ENCODE measurements around the gene PTPRD.

The PTPRD gene

DNA sequence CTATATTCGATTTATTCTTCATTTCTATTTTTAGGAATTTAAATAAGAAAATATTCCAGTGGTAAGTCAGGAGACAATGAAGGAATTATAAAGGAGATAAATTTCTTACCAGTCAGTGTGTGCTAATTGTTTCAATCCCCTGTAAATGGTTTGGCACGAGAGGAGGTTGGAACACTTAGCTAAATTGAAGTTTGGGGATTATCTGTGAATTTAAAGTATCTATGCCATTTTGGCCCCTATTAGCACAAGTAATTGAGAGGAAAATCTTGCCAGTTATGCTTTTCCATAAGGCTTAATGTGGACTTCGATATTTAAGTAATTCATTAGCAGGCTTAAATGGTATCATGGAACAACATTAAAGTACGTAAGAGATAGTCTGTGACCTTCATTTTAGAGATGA lies 860.8 kb downstream of the PTPRD start:
- Mint-ChIP-seq H3K4me3 (no peak overlapping the region), H3K4me1 (no peaks in the 10 kb centered on the region)

DNA sequence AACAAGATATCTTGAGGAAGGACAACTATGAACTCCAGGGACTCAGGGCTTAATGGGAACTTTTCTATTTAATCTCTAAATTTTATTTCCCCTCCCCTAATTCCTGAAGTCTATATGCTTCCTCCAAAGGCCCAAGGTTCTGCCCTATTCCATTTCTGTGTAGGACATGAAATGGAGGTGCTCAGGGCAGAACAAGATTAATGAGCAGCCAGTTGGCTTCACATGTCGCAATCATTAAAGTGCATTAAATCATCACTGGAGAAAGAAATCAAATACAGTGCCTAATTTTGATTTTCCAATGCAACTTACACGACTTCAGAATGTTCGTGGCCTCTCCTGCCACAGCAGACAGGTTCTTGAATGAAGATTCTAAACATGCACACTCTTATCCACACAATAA lies 862.1 kb downstream of the PTPRD start:
- Mint-ChIP-seq H3K4me3 (no peak overlapping the region), H3K27me3 (no peaks in the 10 kb centered on the region), H3K9me3 (no peaks in the 10 kb centered on the region), H3K4me1 (no peaks in the 10 kb centered on the region), H3K36me3 (no peaks in the 10 kb centered on the region), H3K27ac (no peak overlapping the region)
- no peak for ATAC-seq

More for the DNA sequence above, 860.8 kb downstream of the PTPRD start:
- Mint-ChIP-seq H3K27ac (no peak overlapping the region), H3K27me3 (no peaks in the 10 kb centered on the region), H3K9me3 (no peaks in the 10 kb centered on the region), H3K36me3 (no peaks in the 10 kb centered on the region)
- no peak for ATAC-seq

DNA sequence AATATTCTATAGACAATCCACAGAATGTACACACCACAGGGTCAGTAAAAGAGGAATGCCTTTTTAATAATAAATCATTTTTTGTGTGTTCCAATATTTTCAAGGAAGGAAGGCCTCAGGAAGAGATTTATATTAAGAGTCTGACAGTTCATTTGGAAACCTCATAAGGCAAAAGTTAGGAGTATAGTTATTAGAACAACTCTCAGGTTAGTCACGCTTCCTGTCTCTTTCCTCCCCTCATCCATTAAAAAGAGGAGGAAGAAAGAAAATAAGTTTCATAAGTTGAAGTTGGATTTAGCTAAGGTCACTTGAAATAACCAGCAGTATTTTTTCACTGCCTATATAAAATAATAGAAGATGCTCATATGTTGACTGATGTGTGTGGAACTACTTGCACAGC lies 863.2 kb downstream of the PTPRD start:
- H3K4me3 Mint-ChIP-seq: no peak overlapping the region
- H3K27me3 Mint-ChIP-seq: no peaks in the 10 kb centered on the region
- H3K9me3 Mint-ChIP-seq: no peaks in the 10 kb centered on the region
- H3K27ac Mint-ChIP-seq: no peak overlapping the region
- no peaks in the 10 kb centered on the region for H3K4me1 Mint-ChIP-seq
- no peaks in the 10 kb centered on the region for H3K36me3 Mint-ChIP-seq
- ATAC-seq: no peak

DNA sequence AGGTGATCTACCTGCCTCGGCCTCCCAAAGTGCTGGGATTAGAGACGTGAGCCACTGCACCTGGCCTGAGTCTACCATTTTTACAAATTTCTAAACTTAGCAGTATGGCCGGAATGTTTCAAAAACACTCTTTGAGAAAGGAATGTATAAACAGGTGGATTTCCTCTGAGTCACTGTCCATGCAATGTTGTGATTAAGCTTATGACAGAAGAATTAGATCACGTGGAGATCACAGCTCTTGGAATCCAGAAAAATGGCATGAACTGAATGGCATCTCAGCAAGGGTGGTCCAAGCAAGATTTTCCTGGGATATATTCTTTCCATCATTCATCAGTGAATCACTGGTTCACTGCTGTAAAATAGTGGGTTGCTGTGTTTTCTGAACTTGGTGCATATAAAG lies 865.0 kb downstream of the PTPRD start:
- no peaks in the 10 kb centered on the region for H3K36me3 Mint-ChIP-seq
- no peak overlapping the region for H3K27ac Mint-ChIP-seq
- no peak overlapping the region for H3K4me3 Mint-ChIP-seq
- no peaks in the 10 kb centered on the region for H3K9me3 Mint-ChIP-seq
- H3K27me3 Mint-ChIP-seq: no peaks in the 10 kb centered on the region
- H3K4me1 Mint-ChIP-seq: no peaks in the 10 kb centered on the region
- ATAC-seq: no peak

DNA sequence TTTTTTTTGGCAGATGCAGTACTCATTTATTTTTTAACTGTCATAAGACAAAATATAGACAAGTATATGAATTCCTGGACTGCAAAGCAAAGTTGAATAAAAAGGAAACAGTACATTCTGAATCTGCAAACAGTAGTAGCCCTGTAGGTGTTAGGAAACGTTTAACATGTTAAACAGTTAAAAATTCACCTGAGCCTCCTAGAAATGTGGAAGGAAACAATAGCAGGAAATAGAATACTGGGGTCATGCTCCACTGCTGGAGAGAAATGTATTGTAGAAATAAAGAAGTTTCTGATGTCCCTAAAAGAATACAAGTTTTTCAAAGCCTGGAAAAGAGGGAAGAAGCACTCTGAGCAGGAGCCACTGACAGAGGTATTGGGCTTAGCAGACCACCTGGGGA lies 866.0 kb downstream of the PTPRD start:
- no peaks in the 10 kb centered on the region for H3K4me1 Mint-ChIP-seq
- no peaks in the 10 kb centered on the region for H3K27me3 Mint-ChIP-seq
- H3K4me3 Mint-ChIP-seq: no peak overlapping the region
- H3K36me3 Mint-ChIP-seq: no peaks in the 10 kb centered on the region
- ATAC-seq: no peak
- H3K27ac Mint-ChIP-seq: no peak overlapping the region
- no peaks in the 10 kb centered on the region for H3K9me3 Mint-ChIP-seq

DNA sequence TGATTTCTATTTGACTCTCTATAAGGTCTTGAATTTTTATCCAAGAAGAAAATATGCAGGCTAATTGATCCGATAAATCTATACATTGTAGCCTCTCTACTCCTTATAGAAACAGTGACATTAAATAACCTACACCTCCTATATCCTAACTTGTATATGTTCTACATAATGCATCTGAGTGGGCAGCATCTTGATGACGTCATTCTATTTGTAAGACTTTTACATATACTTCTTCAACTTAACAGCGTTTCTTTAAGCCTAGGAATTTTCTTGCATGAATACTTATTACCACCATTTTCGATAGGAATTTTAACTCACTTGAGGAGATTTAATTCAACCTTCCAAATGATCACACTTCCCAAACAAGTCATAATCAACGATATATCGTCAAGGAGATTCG lies 869.0 kb downstream of the PTPRD start:
- Mint-ChIP-seq H3K27me3 (no peaks in the 10 kb centered on the region), H3K4me1 (no peaks in the 10 kb centered on the region), H3K36me3 (no peaks in the 10 kb centered on the region), H3K27ac (no peak overlapping the region), H3K9me3 (peaks cover 4% of the 10 kb centered on the region), H3K4me3 (no peak overlapping the region)
- no peak for ATAC-seq

DNA sequence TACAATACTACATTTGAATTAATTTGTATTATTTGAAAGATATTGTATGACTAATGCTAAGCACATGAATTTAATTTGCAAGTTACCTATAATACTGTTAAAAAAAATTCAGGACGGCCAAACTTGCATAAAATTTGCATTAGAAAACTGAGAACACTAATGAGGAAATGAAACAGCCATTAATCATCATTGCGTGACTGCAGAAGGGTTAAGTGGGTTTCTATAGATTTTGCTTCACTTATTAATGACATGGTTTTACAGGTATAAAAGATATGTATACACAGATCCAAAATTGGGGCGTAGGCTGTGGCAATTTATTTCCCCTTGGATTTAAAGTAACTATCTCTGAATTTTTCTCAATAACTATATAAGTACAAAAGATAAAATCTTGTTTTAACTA lies 882.6 kb downstream of the PTPRD start:
- ATAC-seq: no peak
- no peaks in the 10 kb centered on the region for H3K4me1 Mint-ChIP-seq
- H3K36me3 Mint-ChIP-seq: no peaks in the 10 kb centered on the region
- H3K27ac Mint-ChIP-seq: no peak overlapping the region
- no peaks in the 10 kb centered on the region for H3K27me3 Mint-ChIP-seq
- H3K4me3 Mint-ChIP-seq: no peak overlapping the region
- H3K9me3 Mint-ChIP-seq: no peaks in the 10 kb centered on the region

DNA sequence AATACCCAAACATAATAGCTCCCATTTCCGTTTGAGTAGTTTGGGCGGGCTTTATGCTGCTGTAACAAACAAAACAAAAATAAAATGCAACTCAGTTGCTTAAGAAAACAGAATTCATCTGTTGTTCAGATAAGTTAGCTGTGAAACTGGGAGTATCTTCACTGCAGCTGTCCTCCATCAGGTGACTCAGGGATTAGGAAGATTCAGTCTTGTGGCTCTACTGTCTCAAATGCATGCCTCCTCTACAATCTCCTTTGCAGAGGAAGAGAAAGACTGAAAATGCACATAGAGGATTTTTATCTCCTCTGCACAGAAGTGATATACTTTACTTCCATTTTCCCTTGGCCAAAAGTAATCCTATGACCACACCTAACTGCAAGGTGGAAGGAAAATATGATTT lies 883.7 kb downstream of the PTPRD start:
- no peak for ATAC-seq
- Mint-ChIP-seq H3K27ac (no peak overlapping the region), H3K4me1 (no peaks in the 10 kb centered on the region), H3K36me3 (no peaks in the 10 kb centered on the region), H3K4me3 (no peak overlapping the region), H3K27me3 (no peaks in the 10 kb centered on the region), H3K9me3 (no peaks in the 10 kb centered on the region)

DNA sequence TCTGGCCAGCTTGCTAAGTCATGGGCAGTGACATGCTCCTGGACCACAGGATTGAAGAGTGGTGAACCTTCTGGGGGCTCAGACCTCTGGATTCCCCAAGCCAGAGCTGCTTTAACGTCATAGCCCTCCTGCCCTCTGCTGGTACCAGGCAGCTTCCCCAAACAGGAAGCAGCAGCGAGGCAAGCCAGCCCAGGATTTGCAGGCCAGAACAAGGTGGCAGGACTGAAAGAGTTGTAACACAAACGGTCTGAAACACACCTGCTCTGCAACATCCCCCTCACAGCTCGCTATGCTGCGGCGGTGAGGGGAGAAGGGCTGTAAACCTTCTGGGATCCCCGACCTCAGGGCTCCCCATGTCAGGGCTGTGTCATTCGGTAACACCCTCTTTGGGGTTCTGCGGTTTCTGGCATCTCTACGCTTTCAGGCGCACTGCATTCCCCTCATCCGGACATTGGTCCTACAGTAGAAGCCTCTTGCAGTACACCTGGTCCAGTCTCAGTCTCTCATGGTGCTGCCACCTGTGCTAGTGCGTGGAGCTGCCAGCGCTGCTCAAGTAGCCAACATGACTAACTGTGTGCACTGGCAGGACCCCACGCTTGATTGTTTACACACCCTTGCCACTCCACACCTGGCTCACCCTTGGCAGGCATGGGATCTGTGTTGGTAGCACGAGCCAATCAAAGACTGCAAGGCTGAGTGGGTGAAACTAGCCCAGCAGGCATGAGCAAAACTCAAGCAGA lies 893.3 kb downstream of the PTPRD start:
- Mint-ChIP-seq H3K27ac (no peak overlapping the region), H3K4me1 (no peaks in the 10 kb centered on the region), H3K9me3 (peaks cover 3% of the 10 kb centered on the region), H3K4me3 (no peak overlapping the region), H3K36me3 (no peaks in the 10 kb centered on the region), H3K27me3 (no peaks in the 10 kb centered on the region)
- ATAC-seq: no peak

DNA sequence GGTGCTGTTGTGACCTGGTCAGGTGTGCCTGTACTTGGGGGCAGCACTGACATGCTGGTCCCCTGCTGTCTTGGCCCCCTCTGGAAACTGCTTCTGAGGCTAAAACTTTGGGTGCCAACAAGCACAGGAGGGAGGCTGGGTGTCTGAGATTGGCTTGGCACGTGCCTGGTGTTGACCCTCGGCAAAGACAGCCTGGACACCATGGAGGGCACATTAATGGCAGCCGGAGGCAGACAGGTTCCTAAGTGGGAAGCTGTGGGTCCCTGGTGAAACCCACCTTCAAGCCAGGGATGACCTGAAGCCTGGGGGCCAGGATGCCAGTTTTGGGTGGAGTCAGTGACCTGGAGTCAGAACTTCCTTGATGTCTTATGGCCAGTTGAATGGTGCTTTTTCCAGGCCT lies 894.1 kb downstream of the PTPRD start:
- Mint-ChIP-seq H3K4me3 (no peak overlapping the region), H3K27me3 (no peaks in the 10 kb centered on the region), H3K4me1 (no peaks in the 10 kb centered on the region), H3K36me3 (no peaks in the 10 kb centered on the region), H3K27ac (no peak overlapping the region), H3K9me3 (peaks cover 3% of the 10 kb centered on the region)
- ATAC-seq: no peak

DNA sequence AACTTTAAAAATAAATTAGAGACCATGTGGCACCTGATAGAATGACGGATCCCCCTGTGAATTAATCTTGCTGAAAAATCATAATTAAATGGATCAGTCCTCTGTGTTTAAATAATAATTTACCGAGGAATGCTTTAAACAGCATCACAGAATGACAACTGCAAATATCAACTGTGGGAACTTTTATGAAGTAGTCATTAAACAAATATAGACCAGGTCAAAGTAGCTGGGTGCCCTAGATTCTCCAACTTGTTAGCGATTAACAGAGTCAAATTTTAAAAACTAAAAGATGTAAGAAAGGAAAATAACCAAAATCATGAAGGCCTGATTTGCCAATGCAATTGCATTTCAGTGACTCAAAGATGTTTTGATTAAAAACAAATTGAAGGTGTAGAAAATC lies 933.4 kb downstream of the PTPRD start:
- no peak for ATAC-seq
- Mint-ChIP-seq H3K9me3 (peaks cover 3% of the 10 kb centered on the region), H3K4me1 (no peaks in the 10 kb centered on the region), H3K27ac (no peak overlapping the region), H3K36me3 (no peaks in the 10 kb centered on the region), H3K4me3 (no peak overlapping the region), H3K27me3 (no peaks in the 10 kb centered on the region)

DNA sequence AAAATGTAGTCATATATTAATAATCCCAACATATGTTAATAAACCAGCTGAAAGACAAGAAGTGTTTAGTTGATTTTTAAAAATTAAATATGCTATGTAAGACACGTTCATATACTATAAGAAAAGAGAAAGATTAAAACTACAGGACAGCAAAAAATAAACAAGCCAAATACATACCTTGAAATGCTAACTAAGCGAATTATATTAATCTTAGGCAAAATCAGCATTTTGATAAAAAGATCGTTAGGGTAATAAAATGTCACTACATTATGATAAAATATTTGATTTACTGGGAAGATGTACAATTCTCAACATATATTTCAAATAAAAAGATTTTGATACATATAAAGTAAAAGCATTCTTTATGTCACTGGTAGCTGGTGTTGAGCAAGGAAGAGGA lies 938.3 kb downstream of the PTPRD start:
- Mint-ChIP-seq H3K4me3 (no peak overlapping the region), H3K27me3 (no peaks in the 10 kb centered on the region), H3K36me3 (no peaks in the 10 kb centered on the region), H3K9me3 (peaks cover 3% of the 10 kb centered on the region), H3K4me1 (no peaks in the 10 kb centered on the region), H3K27ac (no peak overlapping the region)
- ATAC-seq: no peak

DNA sequence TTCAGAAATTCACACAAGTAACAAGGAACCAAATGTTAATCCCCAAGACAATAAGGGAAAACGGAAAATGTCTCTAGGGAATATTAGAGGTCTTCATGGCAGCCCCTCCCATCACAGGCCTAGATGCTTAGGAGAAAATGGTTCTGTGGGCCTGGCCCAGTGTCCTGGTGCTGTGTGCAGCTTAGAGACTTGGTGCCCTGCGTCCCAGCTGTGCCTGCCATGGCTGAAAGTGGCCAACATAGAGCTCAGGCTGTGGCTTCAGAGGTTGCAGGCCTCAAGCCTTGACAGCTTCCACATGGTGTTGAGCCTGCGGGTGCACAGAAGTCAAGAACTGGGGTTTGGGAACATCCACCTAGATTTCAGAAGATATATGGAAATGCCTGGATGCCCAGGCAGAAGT lies 942.3 kb downstream of the PTPRD start:
- H3K4me1 Mint-ChIP-seq: no peaks in the 10 kb centered on the region
- H3K27me3 Mint-ChIP-seq: no peaks in the 10 kb centered on the region
- H3K27ac Mint-ChIP-seq: no peak overlapping the region
- H3K9me3 Mint-ChIP-seq: no peaks in the 10 kb centered on the region
- H3K36me3 Mint-ChIP-seq: no peaks in the 10 kb centered on the region
- no peak overlapping the region for H3K4me3 Mint-ChIP-seq
- no peak for ATAC-seq

DNA sequence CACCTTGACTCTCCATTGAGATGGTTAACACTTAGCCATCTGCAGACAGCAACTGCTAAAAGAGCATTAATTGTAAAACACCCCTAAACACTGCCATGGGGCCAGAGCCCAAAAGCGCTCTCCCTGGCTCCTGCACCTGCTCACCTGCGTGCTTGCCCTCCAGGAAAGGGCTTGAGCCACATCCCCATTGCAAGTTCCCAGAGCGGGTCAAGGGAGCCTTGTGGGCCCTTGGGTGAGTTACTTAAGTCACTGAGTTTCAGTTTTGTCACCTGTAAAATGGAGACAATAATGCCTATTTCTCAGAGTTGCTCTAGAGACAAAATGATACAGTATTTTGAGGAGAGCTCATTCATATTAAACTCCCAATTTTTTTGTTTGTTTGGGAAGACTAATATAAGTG lies 967.8 kb downstream of the PTPRD start:
- Mint-ChIP-seq H3K27ac (no peak overlapping the region), H3K27me3 (no peaks in the 10 kb centered on the region), H3K36me3 (no peaks in the 10 kb centered on the region), H3K4me3 (no peak overlapping the region), H3K9me3 (no peaks in the 10 kb centered on the region), H3K4me1 (no peaks in the 10 kb centered on the region)
- no peak for ATAC-seq

DNA sequence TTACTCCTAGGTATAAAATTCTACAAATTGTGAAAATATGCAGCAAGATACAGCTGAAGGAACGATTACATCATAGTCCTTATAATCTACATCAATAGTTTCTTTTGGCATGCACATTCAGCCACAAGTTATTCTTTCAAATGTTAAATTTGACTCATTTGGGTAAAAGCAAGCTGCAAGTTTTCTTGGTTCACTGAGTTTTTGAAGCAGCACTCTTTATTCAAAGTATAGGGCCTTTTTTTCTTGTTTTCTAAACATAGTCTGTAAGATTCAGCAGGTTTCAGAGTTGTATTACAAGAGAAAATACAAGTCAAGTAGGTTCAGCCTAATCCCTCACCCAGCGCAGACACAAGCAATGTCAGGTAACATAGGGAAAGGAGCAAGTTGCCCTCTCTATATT lies 981.5 kb downstream of the PTPRD start:
- ATAC-seq: no peak
- H3K4me1 Mint-ChIP-seq: no peaks in the 10 kb centered on the region
- no peak overlapping the region for H3K4me3 Mint-ChIP-seq
- no peak overlapping the region for H3K27ac Mint-ChIP-seq
- H3K27me3 Mint-ChIP-seq: no peaks in the 10 kb centered on the region
- no peaks in the 10 kb centered on the region for H3K36me3 Mint-ChIP-seq
- no peaks in the 10 kb centered on the region for H3K9me3 Mint-ChIP-seq

DNA sequence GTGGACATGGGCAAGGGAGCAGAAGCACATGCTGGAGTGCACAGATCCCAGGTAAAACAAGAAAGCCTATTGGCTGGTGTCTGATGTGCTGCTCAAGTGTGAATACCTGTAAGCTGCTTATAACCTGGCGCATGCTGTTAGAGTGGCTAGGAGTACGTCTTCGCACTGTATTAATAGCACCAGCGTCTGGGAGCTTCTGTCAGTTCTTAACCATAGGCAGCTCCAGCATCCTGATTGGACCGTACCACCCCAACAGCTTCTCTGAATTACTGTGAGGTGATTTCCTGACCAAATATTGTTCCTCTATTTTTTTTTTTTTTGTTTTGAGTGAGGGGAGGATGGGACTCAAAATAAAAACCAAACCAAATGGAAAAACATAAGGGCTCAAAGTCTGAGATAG lies 987.6 kb downstream of the PTPRD start:
- no peaks in the 10 kb centered on the region for H3K4me1 Mint-ChIP-seq
- no peak overlapping the region for H3K27ac Mint-ChIP-seq
- no peaks in the 10 kb centered on the region for H3K36me3 Mint-ChIP-seq
- no peaks in the 10 kb centered on the region for H3K9me3 Mint-ChIP-seq
- peak; percentile 58 for ATAC-seq
- H3K27me3 Mint-ChIP-seq: no peaks in the 10 kb centered on the region
- no peak overlapping the region for H3K4me3 Mint-ChIP-seq

DNA sequence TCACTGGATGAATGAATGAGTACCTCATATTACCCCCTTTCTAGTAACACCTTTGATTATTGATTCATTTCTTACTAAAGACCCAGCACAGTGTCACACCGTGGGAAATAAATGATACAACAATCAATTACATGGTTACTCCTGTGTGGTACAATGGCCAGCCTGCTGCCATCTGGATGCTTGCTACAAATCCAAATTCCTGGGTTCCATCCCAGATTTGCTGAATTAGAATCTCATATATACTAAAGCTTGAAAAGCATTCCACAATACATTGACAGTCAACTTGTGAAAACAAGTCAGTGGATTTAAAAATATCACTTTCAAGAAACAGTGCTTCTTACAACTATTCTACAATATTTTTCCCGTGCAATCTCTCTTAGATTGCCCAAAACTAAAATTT lies 989.3 kb downstream of the PTPRD start:
- Mint-ChIP-seq H3K27ac (no peak overlapping the region), H3K4me3 (no peak overlapping the region)
- ATAC-seq: no peak

More for the DNA sequence above, 989.3 kb downstream of the PTPRD start:
- H3K36me3 Mint-ChIP-seq: no peaks in the 10 kb centered on the region
- H3K9me3 Mint-ChIP-seq: no peaks in the 10 kb centered on the region
- H3K27me3 Mint-ChIP-seq: no peaks in the 10 kb centered on the region
- no peaks in the 10 kb centered on the region for H3K4me1 Mint-ChIP-seq
